Vagina (tissue), 2 donors: ENCODE measurements around the gene SIAE.

Source experiments
- CTCF ChIP-seq, 3 experiments: fragments of 450-650 bp in 2 of 3; fragments of 200-600 bp in 1 of 3; sonication (generic) in 1 of 3; IDR thresholded peaks; one replicate each; pipeline ENCODE4 v1.5.1; 2017 to 2019; ENCODE audit warnings: antibody characterized with exemption in 3 of 3, mild to moderate bottlenecking in 2 of 3, moderate library complexity in 2 of 3
- POLR2A ChIP-seq, 2 donors: fragments of 450-650 bp; IDR thresholded peaks; one replicate each; pipeline ENCODE4 v1.6.1; 2017; ENCODE audit warnings: antibody characterized with exemption in 2 of 2, mild to moderate bottlenecking in 2 of 2, moderate library complexity in 2 of 2

GRCh38 chr11:124656774-124657630 lies 16.5 kb downstream of the SIAE start:
- TF ChIP-seq CTCF (IDR thresholded peaks at IDR 0.05): no peak
- TF ChIP-seq POLR2A (IDR thresholded peaks at IDR 0.05): no peak
